ENCODE results near the gene CHERP.
"Not testable (repeated sequence)": the region's sequence is repeated elsewhere in the genome, so short reads cannot be mapped to it uniquely, and the experiment has no call there.

The CHERP gene

DNA sequence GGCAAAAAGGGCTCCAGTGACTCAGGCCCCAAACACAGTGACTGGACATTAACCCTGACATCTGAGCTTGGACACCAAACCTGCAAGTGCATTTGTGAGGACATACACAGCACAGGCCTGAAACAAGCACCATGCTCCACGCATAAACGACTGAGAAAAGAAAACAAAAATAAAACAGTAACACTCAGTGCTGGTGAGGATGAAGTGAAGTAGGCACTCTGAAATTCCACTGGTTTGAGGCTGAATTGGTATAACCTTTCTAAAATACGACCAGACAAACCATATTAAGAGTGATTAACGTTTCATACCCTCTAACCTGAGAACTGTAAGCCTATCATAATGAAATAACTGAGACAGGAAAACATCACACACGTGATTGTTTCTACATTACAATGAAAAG lies 24.5 kb upstream of the CHERP start:
- TF ChIP-seq, protein P1, sequence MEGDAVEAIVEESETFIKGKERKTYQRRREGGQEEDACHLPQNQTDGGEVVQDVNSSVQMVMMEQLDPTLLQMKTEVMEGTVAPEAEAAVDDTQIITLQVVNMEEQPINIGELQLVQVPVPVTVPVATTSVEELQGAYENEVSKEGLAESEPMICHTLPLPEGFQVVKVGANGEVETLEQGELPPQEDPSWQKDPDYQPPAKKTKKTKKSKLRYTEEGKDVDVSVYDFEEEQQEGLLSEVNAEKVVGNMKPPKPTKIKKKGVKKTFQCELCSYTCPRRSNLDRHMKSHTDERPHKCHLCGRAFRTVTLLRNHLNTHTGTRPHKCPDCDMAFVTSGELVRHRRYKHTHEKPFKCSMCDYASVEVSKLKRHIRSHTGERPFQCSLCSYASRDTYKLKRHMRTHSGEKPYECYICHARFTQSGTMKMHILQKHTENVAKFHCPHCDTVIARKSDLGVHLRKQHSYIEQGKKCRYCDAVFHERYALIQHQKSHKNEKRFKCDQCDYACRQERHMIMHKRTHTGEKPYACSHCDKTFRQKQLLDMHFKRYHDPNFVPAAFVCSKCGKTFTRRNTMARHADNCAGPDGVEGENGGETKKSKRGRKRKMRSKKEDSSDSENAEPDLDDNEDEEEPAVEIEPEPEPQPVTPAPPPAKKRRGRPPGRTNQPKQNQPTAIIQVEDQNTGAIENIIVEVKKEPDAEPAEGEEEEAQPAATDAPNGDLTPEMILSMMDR (IDR thresholded peaks at IDR 0.05; ENCODE audit: extremely low read depth, missing control alignments): no peak
- no peak for DNase-seq (ENCODE audit: low spot score)

DNA sequence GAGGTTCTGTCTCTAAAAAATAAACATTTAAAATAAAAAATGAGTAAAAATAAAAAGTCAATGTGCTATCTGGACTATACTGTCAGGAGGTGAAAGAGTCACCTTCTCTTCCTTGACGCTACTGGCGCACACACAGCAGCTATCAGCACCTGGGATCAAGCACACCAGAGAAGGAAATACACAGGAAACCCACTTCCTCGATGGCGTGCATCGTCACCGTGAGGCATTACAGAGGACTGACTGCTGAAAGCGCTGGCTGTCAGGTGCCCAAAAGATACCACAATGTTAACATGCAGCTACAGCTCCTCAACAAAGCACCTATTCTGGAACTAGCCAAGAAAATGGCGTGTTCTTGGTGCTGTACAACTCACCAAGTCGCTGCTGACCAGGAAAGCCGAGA lies 23.9 kb upstream of the CHERP start:
- DNase-seq (ENCODE audit: low spot score): no peak
- TF ChIP-seq, protein P1 (IDR thresholded peaks at IDR 0.05; ENCODE audit: extremely low read depth, missing control alignments): no peak

DNA sequence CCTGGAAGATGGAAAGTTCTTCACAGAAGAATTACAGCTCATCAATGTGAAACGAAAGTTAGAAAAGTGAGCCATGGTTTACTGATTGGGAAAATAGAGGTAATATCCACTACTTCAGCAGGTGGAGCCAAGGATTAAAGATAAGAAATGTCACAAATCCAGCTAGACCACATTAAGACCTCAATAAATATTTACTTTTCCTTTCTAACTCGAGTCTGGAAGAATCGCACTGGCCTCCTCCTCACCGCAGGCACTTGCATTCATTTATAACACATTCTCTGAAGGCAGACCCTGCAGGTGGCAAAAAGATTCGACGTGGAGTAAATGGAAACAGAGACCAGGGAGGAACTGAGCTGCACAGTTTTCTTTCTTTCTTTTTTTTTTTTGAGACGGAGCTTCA lies 22.6 kb upstream of the CHERP start:
- no peak for DNase-seq (ENCODE audit: low spot score)
- TF ChIP-seq, protein P1 (IDR thresholded peaks at IDR 0.05; ENCODE audit: extremely low read depth, missing control alignments): no peak

DNA sequence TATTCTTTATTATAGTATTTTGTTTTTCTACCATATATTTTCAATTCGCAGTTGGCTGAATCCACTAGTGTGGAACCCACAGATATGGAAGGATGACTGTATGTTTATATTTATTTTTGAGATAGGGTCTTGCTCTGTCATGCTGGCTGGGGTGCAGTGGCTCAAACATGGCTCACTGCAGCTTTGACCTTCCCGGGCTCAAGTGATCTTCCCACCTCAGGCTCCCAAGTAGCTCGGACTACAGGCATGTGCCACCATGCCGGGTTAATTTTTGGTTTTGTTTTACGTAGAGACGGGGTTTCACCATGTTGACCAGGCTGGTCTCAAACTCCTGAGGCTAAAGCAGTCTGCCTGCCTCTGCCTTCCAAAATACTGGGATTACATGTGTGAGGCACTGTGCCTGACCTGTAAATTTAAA lies 20.4 kb upstream of the CHERP start:
- no peak for DNase-seq (ENCODE audit: low spot score)
- TF ChIP-seq, protein P1 (IDR thresholded peaks at IDR 0.05; ENCODE audit: extremely low read depth, missing control alignments): no peak

DNA sequence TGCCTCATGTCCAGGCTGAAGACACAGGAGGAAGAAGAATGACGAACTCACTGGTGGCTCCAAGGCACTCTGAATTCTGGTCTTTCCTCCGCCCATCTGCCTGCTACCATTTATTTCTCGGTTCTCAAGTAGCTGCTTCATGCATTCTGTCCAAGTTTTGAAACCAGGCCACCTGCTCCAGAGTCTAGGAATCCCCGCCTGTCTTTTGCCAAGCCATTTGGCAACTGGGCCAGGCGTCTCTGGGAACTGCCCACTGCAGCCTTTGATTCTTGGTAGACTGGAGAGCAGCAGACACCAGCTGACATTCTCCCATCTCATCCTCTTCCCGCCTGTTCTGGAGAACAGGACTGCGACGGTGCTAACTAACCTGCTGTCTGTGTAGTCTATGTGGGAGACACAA lies 19.1 kb upstream of the CHERP start:
- TF ChIP-seq, protein P1 (IDR thresholded peaks at IDR 0.05; ENCODE audit: extremely low read depth, missing control alignments): no peak
- no peak for DNase-seq (ENCODE audit: low spot score)

DNA sequence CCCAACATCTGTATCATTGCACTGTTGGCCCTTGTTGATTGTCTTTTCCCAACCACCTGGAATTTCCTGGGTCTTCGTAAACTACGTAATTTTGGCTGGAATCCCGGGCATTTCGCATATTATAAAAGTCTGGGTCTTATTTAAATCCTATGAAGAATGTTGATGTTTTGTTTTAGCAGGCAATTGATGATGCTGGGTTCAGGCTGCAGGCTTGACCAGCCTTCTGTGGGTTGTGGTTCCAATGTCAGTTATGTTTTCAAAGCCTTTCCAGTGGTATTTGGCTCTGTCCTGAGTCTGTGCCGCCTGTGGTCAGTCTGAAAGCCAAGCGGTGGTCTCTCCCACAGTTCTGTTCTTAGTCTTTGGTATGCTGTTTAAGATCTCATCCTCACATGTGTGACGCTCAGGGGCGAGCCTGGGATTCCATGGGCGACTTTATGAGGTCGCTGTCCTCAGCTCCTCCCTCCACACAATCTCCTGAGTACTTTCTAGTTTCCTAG lies 17.6 kb upstream of the CHERP start:
- DNase-seq (ENCODE audit: low spot score): no peak
- TF ChIP-seq, protein P1 (IDR thresholded peaks at IDR 0.05; ENCODE audit: extremely low read depth, missing control alignments): no peak

DNA sequence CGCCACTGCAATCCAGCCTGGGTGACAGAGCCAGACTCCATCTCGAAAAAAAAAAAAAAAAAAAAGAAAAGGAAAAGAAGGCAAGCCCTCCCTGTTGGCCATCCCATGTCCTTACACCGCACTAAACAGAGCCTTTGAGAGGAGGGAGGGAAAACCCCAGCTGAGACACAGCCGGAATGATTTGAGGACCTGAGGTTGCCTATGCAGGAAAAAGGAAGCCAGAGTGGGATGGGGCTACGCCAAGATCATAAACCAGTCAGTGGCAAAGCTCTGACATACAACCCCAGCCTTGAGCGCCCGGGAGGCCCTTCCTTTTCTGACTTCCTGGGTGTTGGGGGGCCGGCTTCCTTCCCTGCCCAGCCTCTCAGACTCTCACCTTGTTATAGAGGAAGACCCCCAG lies 12.5 kb upstream of the CHERP start:
- DNase-seq (ENCODE audit: low spot score): no peak
- TF ChIP-seq, protein P1 (IDR thresholded peaks at IDR 0.05; ENCODE audit: extremely low read depth, missing control alignments): no peak

DNA sequence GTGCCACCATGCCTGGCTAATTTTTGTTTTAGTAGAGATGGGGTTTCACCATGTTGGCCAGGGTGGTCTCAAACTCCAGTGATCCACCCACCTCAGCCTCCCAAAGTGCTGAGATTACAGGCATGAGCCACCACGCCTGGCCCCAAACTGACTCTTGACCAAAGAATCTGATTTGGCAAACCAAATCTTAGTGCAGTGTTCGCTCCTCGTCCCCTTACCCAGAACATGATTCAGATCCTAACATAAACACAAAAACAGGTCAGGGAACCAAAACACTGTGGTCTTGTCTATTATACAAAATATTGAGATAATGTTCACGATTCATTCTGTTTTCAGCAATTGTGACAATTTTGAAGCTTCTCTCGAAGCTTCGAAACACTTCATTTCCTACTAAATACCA lies 9.7 kb upstream of the CHERP start:
- DNase-seq (ENCODE audit: low spot score): not testable (repeated sequence)
